IPS-NIHi7 (cell line): ENCODE measurements around the gene USP21.
"Not testable (repeated sequence)": the region's sequence is repeated elsewhere in the genome, so short reads cannot be mapped to it uniquely, and the experiment has no call there.

Experiments used
- DNase-seq: peaks from one replicate; pipeline ENCODE4 v3.0.0; 2012; ENCODE audit warnings: mixed read lengths; ENCODE audit errors: extremely low spot score

USP21 gene

GRCh38 chr1:161159087-161159912, at the start of gene USP21:
Gene USP21 (plus strand): TSS chr1:161159500. CDS start chr1:161160641, 1,141 bp downstream.
- DNase-seq: peak; percentile 97

GRCh38 chr1:161111117-161111516, 48.2 kb upstream of the USP21 start:
- no peak for DNase-seq

- DNase-seq: no peak
These were observed 47.8 kb upstream of the USP21 start for GRCh38 chr1:161111527-161111926.

- no peak for DNase-seq
These were observed 45.4 kb upstream of the USP21 start for GRCh38 chr1:161113915-161114314.

GRCh38 chr1:161114556-161114955, 44.7 kb upstream of the USP21 start:
- no peak for DNase-seq

- DNase-seq: no peak
These were observed 44.1 kb upstream of the USP21 start for GRCh38 chr1:161115132-161115711.

- not testable (repeated sequence) for DNase-seq
These were observed 43.3 kb upstream of the USP21 start for GRCh38 chr1:161115961-161116360.

- peak; percentile 92 for DNase-seq
These were observed 41.3 kb upstream of the USP21 start, which contains the start of the genes NIT1 and PFDN2 for GRCh38 chr1:161117759-161118581. Gene NIT1 (plus strand): TSS chr1:161118105. CDS start chr1:161118177, 72 bp downstream. Gene PFDN2 (minus strand): TSS chr1:161118037. CDS start chr1:161118026, 11 bp downstream.

- peak; percentile 72 for DNase-seq
These were observed 40.0 kb upstream of the USP21 start for GRCh38 chr1:161119092-161119903.

- DNase-seq: no peak
These were observed 38.2 kb upstream of the USP21 start for GRCh38 chr1:161121042-161121650.

- DNase-seq: no peak
These were observed 37.5 kb upstream of the USP21 start for GRCh38 chr1:161121834-161122233.

GRCh38 chr1:161122967-161123366, 36.3 kb upstream of the USP21 start:
- DNase-seq: no peak

GRCh38 chr1:161127649-161128048, 31.7 kb upstream of the USP21 start:
- no peak for DNase-seq

GRCh38 chr1:161128591-161129420, 30.5 kb upstream of the USP21 start:
- DNase-seq: no peak

GRCh38 chr1:161130266-161130665, 29.0 kb upstream of the USP21 start:
- DNase-seq: no peak

GRCh38 chr1:161131523-161132409, 27.5 kb upstream of the USP21 start:
- DNase-seq: no peak

- peak; percentile 89 for DNase-seq
These were observed 26.7 kb upstream of the USP21 start, which contains the start of gene DEDD for GRCh38 chr1:161132410-161133219. Gene DEDD (minus strand): TSS chr1:161132667. CDS start chr1:161124462, 8,205 bp downstream.

- no peak for DNase-seq
These were observed 26.0 kb upstream of the USP21 start for GRCh38 chr1:161133220-161133740.
